Brain microvascular endothelial cell (primary cell): ENCODE results near the gene RAB3C.

Experiments
- DNase-seq: peaks from one replicate; pipeline ENCODE4 v3.0.0-alpha.2; 2020
- H3K27ac ChIP-seq: fragments of 250-450 bp; sonication (Bioruptor Pico); 2 replicates; pipeline ENCODE4 v1.5.1; 2020; ENCODE audit warnings: mild to moderate bottlenecking, moderate library complexity
- H3K27me3 ChIP-seq: fragments of 250-450 bp; sonication (Bioruptor Pico); replicated peaks from 2 replicates; pipeline ENCODE4 v1.5.1; 2020; ENCODE audit warnings: mild to moderate bottlenecking
- H3K36me3 ChIP-seq: fragments of 250-450 bp; sonication (Bioruptor Pico); replicated peaks from 2 replicates; pipeline ENCODE4 v1.5.1; 2020; ENCODE audit warnings: mild to moderate bottlenecking
- H3K4me3 ChIP-seq: 2 replicates; pipeline ENCODE4 v1.5.1; 2011; ENCODE audit warnings: low read depth, mild to moderate bottlenecking, control low read depth, low read length, moderate library complexity
- CTCF ChIP-seq: IDR thresholded peaks from 2 replicates; pipeline ENCODE4 v1.5.1; 2011; ENCODE audit warnings: low read depth, mild to moderate bottlenecking, moderate library complexity, low read length, control low read depth, inconsistent platforms; ENCODE audit errors: missing control alignments
- in situ Hi-C: cut with HindIII; loops from 2 replicates; pipeline ENCODE4 v1.10.0; 2017; ENCODE audit warnings: low sequenced_read_pairs, low pct_ligation_motif_present

Gene RAB3C

GRCh38 chr5:58764199-58764598 lies 181.3 kb downstream of the RAB3C start:
- H3K4me3 ChIP-seq = no peak overlapping the region
- no peak for TF ChIP-seq CTCF
- H3K27me3 ChIP-seq = no peaks in the 10 kb centered on the region
- no peaks in the 10 kb centered on the region for H3K36me3 ChIP-seq
- DNase-seq = no peak
- H3K27ac ChIP-seq = no peak overlapping the region
- in situ Hi-C loops = no loop called here

- no peaks in the 10 kb centered on the region for H3K36me3 ChIP-seq
- no peak overlapping the region for H3K4me3 ChIP-seq
- in situ Hi-C loops = no loop called here
- no peaks in the 10 kb centered on the region for H3K27me3 ChIP-seq
- no peak for DNase-seq
- no peak overlapping the region for H3K27ac ChIP-seq
- no peak for TF ChIP-seq CTCF
These were observed 182.2 kb downstream of the RAB3C start for GRCh38 chr5:58765058-58765457.

- Histone ChIP-seq H3K27me3 (no peaks in the 10 kb centered on the region), H3K4me3 (no peak overlapping the region), H3K27ac (no peak overlapping the region), H3K36me3 (no peaks in the 10 kb centered on the region)
- in situ Hi-C loops = no loop called here
- DNase-seq = no peak
- no peak for TF ChIP-seq CTCF
These were observed 184.2 kb downstream of the RAB3C start for GRCh38 chr5:58767104-58767503.

GRCh38 chr5:58770136-58770535 lies 187.3 kb downstream of the RAB3C start:
- Histone ChIP-seq H3K36me3 (no peaks in the 10 kb centered on the region), H3K4me3 (no peak overlapping the region), H3K27me3 (peaks cover 3% of the 10 kb centered on the region), H3K27ac (no peak overlapping the region)
- in situ Hi-C loops = no loop called here
- TF ChIP-seq CTCF = no peak
- no peak for DNase-seq

- no peak for TF ChIP-seq CTCF
- peaks cover 3% of the 10 kb centered on the region for H3K27me3 ChIP-seq
- DNase-seq = no peak
- no peak overlapping the region for H3K27ac ChIP-seq
- no peaks in the 10 kb centered on the region for H3K36me3 ChIP-seq
- in situ Hi-C loops = no loop called here
- H3K4me3 ChIP-seq = no peak overlapping the region
These were observed 188.9 kb downstream of the RAB3C start for GRCh38 chr5:58771796-58772195.

GRCh38 chr5:58773744-58774441 lies 191.0 kb downstream of the RAB3C start:
- H3K4me3 ChIP-seq = no peak overlapping the region
- no peak for TF ChIP-seq CTCF
- DNase-seq = no peak
- H3K27me3 ChIP-seq = peaks cover 3% of the 10 kb centered on the region
- in situ Hi-C loops = no loop called here
- H3K27ac ChIP-seq = no peak overlapping the region
- H3K36me3 ChIP-seq = no peaks in the 10 kb centered on the region
